HUES6 (cell line): ENCODE results near the gene COL15A1.

Experiments used
- H3K27ac ChIP-seq: 2 replicates; pipeline ENCODE4 v1.7.0; 2013; ENCODE audit warnings: low read depth, mild to moderate bottlenecking, low read length, inconsistent platforms
- H3K27me3 ChIP-seq: 2 replicates; pipeline ENCODE4 v1.6.1; 2013; ENCODE audit warnings: low read length; ENCODE audit not compliant: control insufficient read depth, insufficient read depth
- H3K36me3 ChIP-seq: 2 replicates; pipeline ENCODE4 v1.6.1; 2013; ENCODE audit warnings: low read length; ENCODE audit not compliant: control insufficient read depth, insufficient read depth
- H3K4me1 ChIP-seq: 2 replicates; pipeline ENCODE4 v1.6.1; 2013; ENCODE audit warnings: low read length; ENCODE audit not compliant: control insufficient read depth, insufficient read depth
- H3K4me3 ChIP-seq: 2 replicates; pipeline ENCODE4 v1.5.1; 2013; ENCODE audit warnings: low read depth, low read length
- H3K9ac ChIP-seq: one replicate; pipeline ENCODE4 v1.6.1; 2013; ENCODE audit warnings: mild to moderate bottlenecking, low read length
- H3K9me3 ChIP-seq: 2 replicates; pipeline ENCODE4 v1.6.1; 2013; ENCODE audit warnings: low read depth, low read length; ENCODE audit not compliant: control insufficient read depth, insufficient read depth

The COL15A1 gene

DNA sequence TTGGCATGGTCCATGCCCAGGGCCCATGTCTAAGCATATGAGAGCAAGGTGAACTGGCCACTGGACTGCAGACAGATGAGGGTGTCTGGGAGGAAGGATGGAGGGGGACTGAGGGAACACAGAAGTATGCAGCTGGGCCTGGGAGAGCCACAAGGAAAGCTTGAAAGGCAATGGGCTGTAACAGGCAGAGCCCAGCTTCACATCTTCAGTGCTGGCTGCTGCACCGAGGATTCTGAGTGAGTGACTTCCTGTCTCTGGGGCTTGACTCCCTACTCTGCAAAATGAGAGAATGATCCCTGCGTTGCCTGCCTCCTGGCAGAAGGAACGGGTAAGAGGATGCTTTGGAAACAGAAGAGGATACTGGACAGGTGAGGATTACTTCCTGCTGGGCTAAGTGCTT lies 29.0 kb downstream of the COL15A1 start:
- no peaks in the 10 kb centered on the region for H3K36me3 ChIP-seq
- H3K4me1 ChIP-seq, result peaks cover 24% of the 10 kb centered on the region
- no peaks in the 10 kb centered on the region for H3K9me3 ChIP-seq
- no peak overlapping the region for H3K4me3 ChIP-seq
- H3K9ac ChIP-seq, result no peak overlapping the region
- peaks cover 45% of the 10 kb centered on the region for H3K27me3 ChIP-seq
- H3K27ac ChIP-seq, result no peak overlapping the region

DNA sequence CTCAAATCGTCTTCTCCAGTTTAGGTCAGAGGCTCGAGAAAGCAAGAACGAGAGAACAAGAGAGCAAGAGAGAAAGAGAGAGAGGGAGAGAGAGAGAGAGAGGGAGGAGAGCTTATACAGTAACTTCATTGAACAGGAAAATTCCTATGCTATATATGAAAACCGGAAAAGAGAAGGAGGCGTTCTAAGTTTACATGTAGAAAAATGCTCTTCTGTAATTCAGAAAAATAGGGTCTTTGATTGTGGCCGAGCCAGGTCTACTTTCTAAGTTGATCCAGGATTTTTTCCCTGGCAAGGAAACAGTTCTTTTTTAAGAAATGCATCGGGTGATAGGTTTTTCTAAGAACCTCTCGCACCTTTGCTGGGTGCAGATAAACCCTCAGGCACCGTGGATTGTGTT lies 29.5 kb downstream of the COL15A1 start:
- Histone ChIP-seq H3K9me3 (no peaks in the 10 kb centered on the region), H3K4me1 (peaks cover 28% of the 10 kb centered on the region), H3K9ac (no peak overlapping the region), H3K27ac (no peak overlapping the region), H3K4me3 (no peak overlapping the region), H3K27me3 (peaks cover 45% of the 10 kb centered on the region), H3K36me3 (no peaks in the 10 kb centered on the region)

DNA sequence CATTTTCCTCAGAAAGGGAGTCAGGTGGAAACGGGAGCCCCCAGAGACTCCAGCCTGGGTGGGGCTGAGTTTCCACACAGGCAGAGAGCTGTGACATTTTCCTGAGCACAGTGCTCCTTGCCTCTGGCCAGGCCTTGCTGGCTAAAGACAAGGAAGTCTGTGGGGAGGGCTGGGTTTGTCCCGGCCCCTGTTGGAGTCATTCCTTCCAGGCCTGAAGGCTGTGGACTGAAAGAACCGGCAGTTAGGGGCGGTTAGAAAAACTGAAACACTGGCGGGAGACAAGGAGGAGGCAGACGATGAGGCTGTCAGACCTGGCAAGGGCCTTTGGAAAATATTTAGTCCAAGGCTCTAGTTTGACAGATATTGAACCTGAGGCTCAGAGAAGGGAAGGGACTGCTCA lies 29.9 kb downstream of the COL15A1 start:
- Histone ChIP-seq H3K4me3 (no peak overlapping the region), H3K4me1 (peaks cover 31% of the 10 kb centered on the region), H3K9me3 (no peaks in the 10 kb centered on the region), H3K36me3 (no peaks in the 10 kb centered on the region), H3K27ac (no peak overlapping the region), H3K9ac (no peak overlapping the region), H3K27me3 (peaks cover 45% of the 10 kb centered on the region)

DNA sequence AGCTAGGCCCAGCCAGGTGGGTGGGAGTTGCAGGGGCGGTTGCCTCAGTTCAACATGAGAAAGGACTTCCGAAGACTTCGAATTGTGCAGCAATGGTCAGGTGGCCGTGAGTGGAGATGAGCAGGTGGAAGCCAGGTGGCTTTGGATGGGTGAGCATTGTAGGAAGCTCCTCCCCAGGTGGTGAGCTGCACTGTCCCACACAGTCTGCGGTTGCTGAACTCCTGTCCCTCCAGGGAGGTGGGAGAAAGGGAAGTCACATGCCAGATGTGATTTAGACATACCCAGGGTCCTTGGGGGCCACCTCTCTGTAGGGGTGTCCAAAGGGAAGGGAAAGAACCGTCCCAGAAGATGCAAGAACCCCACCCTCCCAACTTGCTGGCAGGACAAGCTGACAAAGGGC lies 30.4 kb downstream of the COL15A1 start:
- Histone ChIP-seq H3K36me3 (no peaks in the 10 kb centered on the region), H3K4me1 (peaks cover 27% of the 10 kb centered on the region), H3K9ac (no peak overlapping the region), H3K27ac (no peak overlapping the region), H3K27me3 (peaks cover 45% of the 10 kb centered on the region), H3K9me3 (no peaks in the 10 kb centered on the region), H3K4me3 (no peak overlapping the region)

DNA sequence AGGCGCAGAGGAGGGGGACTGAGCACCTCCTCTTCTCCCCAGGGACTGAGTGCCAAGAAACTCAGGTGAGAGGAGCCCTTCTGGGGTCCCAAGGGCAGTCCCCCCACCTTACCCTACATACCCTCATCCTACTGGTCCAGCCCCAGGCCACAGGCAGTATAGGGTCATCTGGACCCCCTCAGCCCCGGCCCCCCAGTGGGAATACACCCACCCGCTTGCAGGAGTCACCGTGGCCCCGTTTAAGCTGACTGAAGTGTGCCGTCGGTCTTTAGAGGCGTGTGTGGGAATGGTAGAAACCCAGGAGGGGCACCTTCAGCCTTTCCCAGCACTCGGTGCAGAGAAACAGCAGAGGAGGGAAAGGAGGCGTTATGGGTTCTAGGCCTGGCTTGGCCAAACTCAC lies 30.8 kb downstream of the COL15A1 start:
- Histone ChIP-seq H3K27me3 (peaks cover 45% of the 10 kb centered on the region), H3K4me1 (peaks cover 27% of the 10 kb centered on the region), H3K9me3 (no peaks in the 10 kb centered on the region), H3K4me3 (no peak overlapping the region), H3K9ac (no peak overlapping the region), H3K36me3 (no peaks in the 10 kb centered on the region), H3K27ac (no peak overlapping the region)

DNA sequence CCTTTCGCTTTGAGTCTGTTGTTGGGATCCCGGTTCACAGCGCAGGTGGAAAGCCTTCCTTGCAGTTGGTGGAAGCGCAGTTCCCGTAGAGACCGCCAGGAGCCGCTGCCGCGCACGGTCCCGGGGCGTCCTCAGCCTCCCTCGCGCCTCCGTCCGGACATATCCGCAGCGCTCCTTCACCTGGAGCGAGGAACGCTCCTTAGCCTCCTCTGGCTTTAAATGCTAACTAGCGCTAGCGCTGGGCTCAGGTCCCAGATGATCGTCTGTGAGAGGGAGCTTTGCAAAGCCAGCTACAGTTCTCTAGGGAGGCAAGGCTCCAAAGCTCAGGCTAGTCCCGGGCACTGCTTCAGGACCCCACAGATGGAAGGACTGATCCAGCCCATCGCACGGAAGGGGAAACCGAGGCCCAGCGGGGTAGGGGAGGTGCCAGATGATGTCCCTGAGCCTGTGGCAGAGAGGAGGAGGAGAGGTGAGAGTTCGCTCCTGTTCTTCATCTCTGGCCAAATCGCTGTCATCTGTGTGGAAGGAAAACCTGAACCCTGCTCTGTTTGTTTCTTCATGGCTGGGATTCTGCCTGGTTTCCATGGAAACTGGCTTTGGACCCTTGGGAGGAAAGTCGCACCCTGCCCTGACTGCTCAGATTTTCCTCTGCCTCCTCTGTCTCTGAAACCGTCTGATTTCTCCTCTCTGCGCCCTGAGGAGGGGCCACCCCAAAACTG lies 31.4 kb downstream of the COL15A1 start:
- Histone ChIP-seq H3K27ac (no peak overlapping the region), H3K4me3 (peak overlapping the region; percentile 19; the same call in 1 of the 2 replicates), H3K4me1 (peaks cover 27% of the 10 kb centered on the region), H3K9me3 (no peaks in the 10 kb centered on the region), H3K9ac (no peak overlapping the region), H3K27me3 (peaks cover 45% of the 10 kb centered on the region), H3K36me3 (no peaks in the 10 kb centered on the region)

DNA sequence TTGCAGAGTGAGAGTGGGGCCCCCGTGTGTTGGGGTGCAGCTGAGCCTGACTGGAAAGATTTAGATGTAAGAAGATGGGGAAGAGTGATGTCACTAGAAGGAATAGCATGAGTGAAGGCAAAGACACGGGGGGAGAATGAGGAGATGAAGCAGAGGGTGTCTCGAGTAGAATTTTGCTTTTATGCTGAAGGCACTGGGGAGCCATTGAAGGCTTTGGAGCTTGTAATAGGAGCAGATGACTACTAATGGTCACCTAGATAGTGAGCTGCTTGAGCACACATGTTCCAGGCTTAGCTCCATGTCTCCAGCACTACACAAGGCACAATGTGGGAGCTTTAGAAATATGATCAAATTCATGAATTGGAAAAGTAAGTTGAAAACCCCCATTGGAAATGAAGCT lies 32.1 kb downstream of the COL15A1 start:
- Histone ChIP-seq H3K27me3 (peaks cover 45% of the 10 kb centered on the region), H3K9me3 (no peaks in the 10 kb centered on the region)

DNA sequence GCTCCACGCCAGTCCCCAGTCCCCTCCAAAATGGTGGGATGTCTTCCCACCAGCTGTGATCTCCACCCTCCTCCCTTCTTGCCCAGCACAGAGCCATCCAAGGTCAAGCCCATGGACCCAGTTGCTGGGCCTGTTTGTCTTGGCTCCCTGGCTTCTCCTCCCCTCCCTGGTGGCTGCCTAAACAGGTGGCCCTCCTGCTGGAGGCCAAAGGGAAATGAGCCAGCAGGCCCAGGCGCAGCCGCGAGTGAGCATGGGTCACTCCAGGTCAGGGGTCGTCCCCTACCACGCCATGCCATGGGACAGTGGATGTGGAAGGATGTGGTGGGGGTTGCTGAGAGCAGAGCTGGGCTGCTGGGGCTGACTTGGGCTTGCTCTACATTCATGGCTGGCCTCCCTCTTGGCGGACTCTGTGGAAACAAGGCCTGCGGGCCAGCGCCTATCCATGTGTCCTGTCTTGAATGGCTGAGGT lies 33.6 kb downstream of the COL15A1 start:
- no peak overlapping the region for H3K4me3 ChIP-seq
- H3K9me3 ChIP-seq, result no peaks in the 10 kb centered on the region
- no peak overlapping the region for H3K27ac ChIP-seq
- no peak overlapping the region for H3K9ac ChIP-seq
- H3K4me1 ChIP-seq, result peaks cover 11% of the 10 kb centered on the region
- H3K27me3 ChIP-seq, result peaks cover 45% of the 10 kb centered on the region
- H3K36me3 ChIP-seq, result no peaks in the 10 kb centered on the region

More for the DNA sequence above, 32.1 kb downstream of the COL15A1 start:
- peaks cover 23% of the 10 kb centered on the region for H3K4me1 ChIP-seq
- no peak overlapping the region for H3K27ac ChIP-seq
- H3K36me3 ChIP-seq, result no peaks in the 10 kb centered on the region
- H3K9ac ChIP-seq, result no peak overlapping the region
- no peak overlapping the region for H3K4me3 ChIP-seq

DNA sequence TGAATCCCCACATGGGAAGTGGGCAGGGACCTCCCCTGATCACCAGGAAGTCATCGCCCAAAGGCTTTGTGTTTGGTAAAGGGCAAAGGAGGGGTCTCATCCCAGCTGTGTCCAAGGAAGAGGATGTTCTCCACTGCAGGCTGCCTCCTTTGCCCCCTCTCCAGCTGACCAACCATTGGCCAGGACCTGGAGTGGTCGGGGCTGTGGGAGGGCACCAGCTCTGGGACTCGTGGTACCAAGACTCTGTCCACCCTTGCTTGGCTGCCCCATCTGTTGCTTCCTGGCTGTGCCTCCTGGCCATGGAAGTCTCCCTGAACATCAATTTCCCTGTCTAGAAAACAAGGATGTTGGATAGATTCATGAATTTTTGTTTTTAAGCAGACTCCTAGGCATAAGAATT lies 34.1 kb downstream of the COL15A1 start:
- no peaks in the 10 kb centered on the region for H3K36me3 ChIP-seq
- no peak overlapping the region for H3K4me3 ChIP-seq
- no peaks in the 10 kb centered on the region for H3K9me3 ChIP-seq
- peaks cover 11% of the 10 kb centered on the region for H3K4me1 ChIP-seq
- H3K27ac ChIP-seq, result no peak overlapping the region
- H3K9ac ChIP-seq, result no peak overlapping the region
- H3K27me3 ChIP-seq, result peaks cover 41% of the 10 kb centered on the region

DNA sequence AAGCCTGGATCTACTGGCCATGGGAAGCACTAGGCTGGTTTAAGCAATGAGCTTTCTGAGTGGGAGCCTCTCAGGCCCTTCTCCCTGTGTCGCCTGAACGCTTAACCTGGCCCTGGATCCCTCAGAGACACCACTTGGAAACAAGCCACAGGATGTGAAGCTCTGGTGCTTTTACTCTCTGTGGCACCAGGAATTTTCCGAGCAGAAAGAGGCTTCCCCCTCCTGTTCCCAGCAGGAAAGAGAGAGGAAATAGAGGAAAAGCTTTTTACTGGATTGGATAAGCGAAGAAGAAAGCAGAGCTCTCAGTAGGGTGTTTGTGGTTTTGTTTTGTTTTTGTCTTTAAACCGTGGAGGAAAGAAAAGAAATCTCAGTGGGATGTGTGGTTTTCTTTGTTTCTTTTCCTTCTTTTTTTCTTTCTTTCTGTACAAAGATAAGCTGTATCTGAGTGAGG lies 34.5 kb downstream of the COL15A1 start:
- Histone ChIP-seq H3K27ac (no peak overlapping the region), H3K4me1 (peaks cover 11% of the 10 kb centered on the region), H3K9ac (no peak overlapping the region), H3K27me3 (peaks cover 40% of the 10 kb centered on the region), H3K4me3 (no peak overlapping the region), H3K9me3 (no peaks in the 10 kb centered on the region), H3K36me3 (no peaks in the 10 kb centered on the region)

DNA sequence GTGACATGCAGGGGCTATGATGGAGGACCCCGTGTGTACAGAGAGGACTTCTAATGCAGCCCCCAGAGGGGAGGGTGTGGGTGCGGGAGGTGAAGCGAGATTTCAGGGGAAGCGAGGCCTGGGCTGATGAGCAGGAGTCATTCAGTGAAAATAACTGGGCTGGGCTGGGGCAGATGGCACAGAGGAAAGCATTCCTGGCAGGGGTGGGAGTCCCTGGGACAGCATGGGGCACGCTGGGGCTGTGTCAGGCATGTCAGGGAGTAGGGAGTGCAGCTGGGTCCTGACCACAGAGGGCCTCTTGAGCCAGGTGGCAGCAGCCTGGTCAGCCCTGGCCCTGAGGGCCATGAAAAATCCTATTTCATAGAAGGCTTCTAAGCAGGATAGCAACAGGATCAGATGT lies 36.6 kb downstream of the COL15A1 start:
- Histone ChIP-seq H3K9ac (no peak overlapping the region), H3K27ac (no peak overlapping the region), H3K4me1 (peaks cover 8% of the 10 kb centered on the region), H3K27me3 (peaks cover 21% of the 10 kb centered on the region), H3K36me3 (no peaks in the 10 kb centered on the region), H3K4me3 (no peak overlapping the region), H3K9me3 (no peaks in the 10 kb centered on the region)
